BE2C (cell line): ENCODE results near the gene TMEM145.

Source experiments
- DNase-seq: peaks from one replicate; pipeline ENCODE4 v3.0.0-alpha.2; 2020
- H3K27me3 ChIP-seq: fragments of 250-450 bp; sonication (Bioruptor Pico); 2 replicates; pipeline ENCODE4 v1.5.1; 2020; ENCODE audit warnings: mild to moderate bottlenecking
- H3K36me3 ChIP-seq: fragments of 250-450 bp; sonication (Bioruptor Pico); 2 replicates; pipeline ENCODE4 v1.5.1; 2020; ENCODE audit warnings: mild to moderate bottlenecking
- H3K4me1 ChIP-seq: fragments of 250-450 bp; sonication (Bioruptor Pico); 2 replicates; pipeline ENCODE4 v1.5.1; 2020
- H3K4me3 ChIP-seq: 2 replicates; pipeline ENCODE4 v1.5.1; 2011; ENCODE audit warnings: low read depth, low read length
- H3K9me3 ChIP-seq: fragments of 250-450 bp; sonication (Bioruptor Pico); 2 replicates; pipeline ENCODE4 v1.5.1; 2020
- TF ChIP-seq, protein P1 (sequence below): IDR thresholded peaks from 2 replicates; pipeline ENCODE4 v1.5.1; 2012; ENCODE audit warnings: mild to moderate bottlenecking, low read depth, low read length

TMEM145 gene

DNA sequence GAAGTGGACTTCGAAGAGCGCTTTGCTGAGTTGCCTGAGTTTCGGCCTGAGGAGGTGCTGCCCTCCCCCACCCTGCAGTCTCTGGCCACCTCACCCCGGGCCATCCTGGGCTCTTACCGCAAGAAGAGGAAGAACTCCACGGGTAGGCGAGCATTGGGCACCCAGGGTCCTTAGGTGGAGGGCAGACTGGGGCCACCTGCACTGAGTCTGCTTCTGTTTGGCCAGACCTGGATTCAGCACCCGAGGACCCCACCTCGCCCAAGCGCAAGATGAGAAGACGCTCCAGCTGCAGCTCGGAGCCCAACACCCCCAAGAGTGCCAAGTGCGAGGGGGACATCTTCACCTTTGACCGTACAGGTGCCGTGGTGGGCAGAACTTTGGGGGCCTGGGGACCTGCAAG lies 19.2 kb upstream of the TMEM145 start:
- H3K4me1 ChIP-seq: no peaks in the 10 kb centered on the region
- no peak for DNase-seq
- H3K27me3 ChIP-seq: no peaks in the 10 kb centered on the region
- no peaks in the 10 kb centered on the region for H3K9me3 ChIP-seq
- H3K4me3 ChIP-seq: no peak overlapping the region
- H3K36me3 ChIP-seq: peaks cover 66% of the 10 kb centered on the region
- TF ChIP-seq, protein P1, sequence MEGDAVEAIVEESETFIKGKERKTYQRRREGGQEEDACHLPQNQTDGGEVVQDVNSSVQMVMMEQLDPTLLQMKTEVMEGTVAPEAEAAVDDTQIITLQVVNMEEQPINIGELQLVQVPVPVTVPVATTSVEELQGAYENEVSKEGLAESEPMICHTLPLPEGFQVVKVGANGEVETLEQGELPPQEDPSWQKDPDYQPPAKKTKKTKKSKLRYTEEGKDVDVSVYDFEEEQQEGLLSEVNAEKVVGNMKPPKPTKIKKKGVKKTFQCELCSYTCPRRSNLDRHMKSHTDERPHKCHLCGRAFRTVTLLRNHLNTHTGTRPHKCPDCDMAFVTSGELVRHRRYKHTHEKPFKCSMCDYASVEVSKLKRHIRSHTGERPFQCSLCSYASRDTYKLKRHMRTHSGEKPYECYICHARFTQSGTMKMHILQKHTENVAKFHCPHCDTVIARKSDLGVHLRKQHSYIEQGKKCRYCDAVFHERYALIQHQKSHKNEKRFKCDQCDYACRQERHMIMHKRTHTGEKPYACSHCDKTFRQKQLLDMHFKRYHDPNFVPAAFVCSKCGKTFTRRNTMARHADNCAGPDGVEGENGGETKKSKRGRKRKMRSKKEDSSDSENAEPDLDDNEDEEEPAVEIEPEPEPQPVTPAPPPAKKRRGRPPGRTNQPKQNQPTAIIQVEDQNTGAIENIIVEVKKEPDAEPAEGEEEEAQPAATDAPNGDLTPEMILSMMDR: no peak

DNA sequence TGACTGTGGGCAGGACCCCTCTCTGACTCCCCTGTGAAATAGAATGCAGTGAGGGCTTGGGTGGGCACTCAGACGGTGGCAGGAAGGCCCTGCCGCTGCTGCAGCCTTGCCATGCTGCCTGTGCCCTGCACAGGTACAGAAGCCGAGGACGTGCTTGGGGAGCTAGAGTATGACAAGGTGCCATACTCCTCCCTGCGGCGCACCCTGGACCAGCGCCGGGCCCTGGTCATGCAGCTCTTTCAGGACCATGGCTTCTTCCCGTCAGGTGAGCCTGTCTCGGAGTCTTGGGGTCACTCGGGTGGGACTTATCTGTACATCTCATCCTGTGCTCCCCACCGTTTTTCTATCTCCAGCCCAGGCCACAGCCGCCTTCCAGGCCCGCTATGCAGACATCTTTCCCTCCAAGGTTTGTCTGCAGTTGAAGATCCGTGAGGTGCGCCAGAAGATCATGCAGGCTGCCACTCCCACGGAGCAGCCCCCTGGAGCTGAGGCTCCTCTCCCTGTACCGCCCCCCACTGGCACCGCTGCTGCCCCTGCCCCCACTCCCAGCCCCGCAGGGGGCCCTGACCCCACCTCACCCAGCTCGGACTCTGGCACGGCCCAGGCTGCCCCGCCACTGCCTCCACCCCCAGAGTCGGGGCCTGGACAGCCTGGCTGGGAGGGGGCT lies 18.5 kb upstream of the TMEM145 start:
- no peaks in the 10 kb centered on the region for H3K9me3 ChIP-seq
- DNase-seq: no peak
- TF ChIP-seq, protein P1: no peak
- H3K36me3 ChIP-seq: peaks cover 59% of the 10 kb centered on the region
- no peaks in the 10 kb centered on the region for H3K27me3 ChIP-seq
- H3K4me1 ChIP-seq: no peaks in the 10 kb centered on the region
- no peak overlapping the region for H3K4me3 ChIP-seq

DNA sequence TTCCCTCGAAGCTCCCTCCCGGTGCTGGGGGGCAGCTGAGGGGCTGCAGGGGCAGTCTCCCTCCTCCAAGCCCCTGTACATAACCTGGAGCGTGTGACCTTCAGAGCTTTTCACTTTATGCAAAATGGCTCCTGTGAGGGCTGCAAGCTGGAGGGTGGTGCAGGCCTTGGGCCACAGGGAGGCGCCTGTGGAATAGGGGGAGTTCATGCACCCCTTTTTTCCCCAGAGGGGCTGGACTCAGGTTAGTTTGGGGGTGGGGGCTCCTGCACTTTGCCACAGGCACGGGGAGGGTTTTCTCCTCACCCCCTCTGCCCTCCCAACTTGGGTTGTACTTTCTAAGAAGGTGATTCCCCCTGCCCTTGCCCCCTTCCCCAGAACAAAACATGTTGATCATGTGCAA lies 17.8 kb upstream of the TMEM145 start:
- peaks cover 52% of the 10 kb centered on the region for H3K36me3 ChIP-seq
- TF ChIP-seq, protein P1: no peak

DNA sequence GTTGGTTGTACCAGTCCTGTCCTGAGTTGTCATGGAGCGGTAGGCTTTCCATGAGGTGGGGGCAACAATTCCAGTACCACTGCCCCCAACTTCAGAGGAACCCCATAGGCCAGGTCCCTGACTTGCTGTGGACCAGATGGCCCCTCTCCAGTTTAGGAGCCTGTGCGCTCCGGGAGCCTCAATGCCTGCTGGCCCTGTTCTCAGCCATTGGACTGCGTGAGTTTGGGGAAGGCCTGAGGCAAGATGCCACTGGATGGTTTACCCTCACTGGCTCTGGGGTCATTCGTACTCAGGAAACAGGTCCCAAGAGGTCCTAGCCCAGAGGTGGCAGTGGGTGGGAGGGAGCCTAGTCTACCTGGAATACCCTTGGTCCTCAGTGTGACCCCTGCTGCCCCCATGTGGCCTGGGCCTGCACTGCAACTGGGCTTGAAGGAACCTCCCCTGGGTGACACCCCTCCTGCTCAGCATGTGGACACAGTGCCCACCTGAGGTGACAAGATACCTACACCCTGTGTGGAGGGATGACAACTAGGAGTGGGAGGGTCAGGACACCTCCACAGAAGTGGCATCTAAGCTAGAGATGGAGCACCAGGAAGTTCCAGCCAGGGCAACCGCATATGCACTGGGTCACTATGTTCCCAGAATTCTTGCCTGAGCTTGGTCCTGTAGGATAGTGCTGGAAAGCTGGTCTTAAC lies 17.1 kb upstream of the TMEM145 start:
- Histone ChIP-seq H3K27me3 (no peaks in the 10 kb centered on the region), H3K4me1 (no peaks in the 10 kb centered on the region), H3K36me3 (peaks cover 47% of the 10 kb centered on the region), H3K4me3 (no peak overlapping the region), H3K9me3 (no peaks in the 10 kb centered on the region)
- TF ChIP-seq, protein P1: peak; percentile 95
- peak; percentile 89 for DNase-seq

More for the DNA sequence above, 17.8 kb upstream of the TMEM145 start:
- no peak overlapping the region for H3K4me3 ChIP-seq
- no peaks in the 10 kb centered on the region for H3K9me3 ChIP-seq
- DNase-seq: no peak
- no peaks in the 10 kb centered on the region for H3K4me1 ChIP-seq
- H3K27me3 ChIP-seq: no peaks in the 10 kb centered on the region

DNA sequence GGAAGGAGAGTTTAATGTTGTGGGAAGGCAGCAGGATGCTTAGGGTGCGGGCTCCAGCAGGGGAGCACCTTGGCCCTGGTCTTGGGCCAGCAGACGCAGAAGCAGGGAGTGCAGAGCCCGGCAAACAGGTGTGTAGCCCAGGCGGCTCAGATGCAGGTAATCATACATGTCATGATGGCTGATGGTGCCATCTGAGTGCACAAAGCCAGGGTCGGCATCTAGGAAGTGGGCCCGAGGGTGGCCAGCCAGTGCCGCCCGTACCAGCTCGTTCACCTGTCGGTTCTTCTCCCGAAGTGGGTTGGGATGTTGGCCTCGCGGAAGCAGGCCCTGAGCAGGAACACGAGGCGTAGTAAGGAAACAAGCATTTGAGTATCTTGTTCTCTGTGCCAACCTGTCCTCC lies 16.1 kb upstream of the TMEM145 start:
- Histone ChIP-seq H3K9me3 (no peaks in the 10 kb centered on the region), H3K4me3 (no peak overlapping the region), H3K36me3 (peaks cover 36% of the 10 kb centered on the region), H3K27me3 (no peaks in the 10 kb centered on the region), H3K4me1 (peaks cover 4% of the 10 kb centered on the region; the same call in 1 of the 2 replicates)
- TF ChIP-seq, protein P1: no peak
- no peak for DNase-seq

DNA sequence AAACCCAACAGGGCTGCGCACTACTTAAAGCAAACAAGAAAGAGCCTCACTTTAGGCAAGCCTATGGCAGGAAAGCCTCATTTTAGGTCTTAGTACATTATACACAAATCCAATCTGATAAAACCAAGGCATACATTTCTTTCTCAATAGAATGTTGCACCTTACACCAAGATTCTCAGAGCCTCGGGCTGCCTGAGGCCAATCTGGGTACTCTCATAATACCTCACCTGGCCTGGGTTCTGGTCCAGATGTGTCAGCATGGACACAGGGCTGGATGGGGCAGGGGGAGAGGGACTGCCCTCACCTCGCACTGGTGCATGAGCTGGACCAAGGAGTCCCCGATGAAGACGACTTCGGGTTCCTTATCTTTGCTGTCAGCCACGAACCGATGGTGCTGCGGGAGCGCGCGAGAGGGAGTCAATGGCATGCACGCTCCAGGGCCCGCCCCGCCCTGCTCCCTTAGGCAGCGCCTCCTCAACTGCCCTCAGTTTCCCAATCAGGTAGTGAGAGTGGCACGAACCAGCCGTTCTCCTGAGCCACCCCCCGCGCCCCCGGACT lies 11.4 kb upstream of the TMEM145 start, which contains the start of gene PRR19:
PRR19 (plus strand) TSS at position 487 of the 558 bp plus-strand sequence. CDS start 7,453 bp downstream, outside the sequence.
- Histone ChIP-seq H3K4me1 (peaks cover 13% of the 10 kb centered on the region), H3K9me3 (no peaks in the 10 kb centered on the region), H3K36me3 (peaks cover 4% of the 10 kb centered on the region), H3K4me3 (peak within 1 kb of the TSS; percentile 76), H3K27me3 (no peaks in the 10 kb centered on the region)
- TF ChIP-seq, protein P1: no peak
- DNase-seq: no peak
